KBM-7 (cell line): ENCODE measurements around the gene PXYLP1.
"Not testable (repeated sequence)": the region's sequence is repeated elsewhere in the genome, so short reads cannot be mapped to it uniquely, and the experiment has no call there.

Experiments
- DNase-seq: peaks from one replicate; pipeline ENCODE4 v3.0.0-alpha.2; 2015
- in situ Hi-C: fragments of 300-500 bp; cut with MboI; formaldehyde crosslinking; loops from 2 replicates; pipeline ENCODE4 v1.14.3; 2020; ENCODE audit warnings: low sequenced_read_pairs, low pct_unique_long_range_greater_than_20kb, mixed read lengths

PXYLP1 gene

GRCh38 chr3:141311170-141311495 lies 79.5 kb downstream of the PXYLP1 start:
- in situ Hi-C loops = no loop called here
- no peak for DNase-seq

- DNase-seq = peak; percentile 99
- in situ Hi-C loops = no loop called here
Observed at GRCh38 chr3:141311496-141312353, 80.1 kb downstream of the PXYLP1 start.

- in situ Hi-C loops = no loop called here
- no peak for DNase-seq
Observed at GRCh38 chr3:141312354-141313092, 80.9 kb downstream of the PXYLP1 start.

DNA sequence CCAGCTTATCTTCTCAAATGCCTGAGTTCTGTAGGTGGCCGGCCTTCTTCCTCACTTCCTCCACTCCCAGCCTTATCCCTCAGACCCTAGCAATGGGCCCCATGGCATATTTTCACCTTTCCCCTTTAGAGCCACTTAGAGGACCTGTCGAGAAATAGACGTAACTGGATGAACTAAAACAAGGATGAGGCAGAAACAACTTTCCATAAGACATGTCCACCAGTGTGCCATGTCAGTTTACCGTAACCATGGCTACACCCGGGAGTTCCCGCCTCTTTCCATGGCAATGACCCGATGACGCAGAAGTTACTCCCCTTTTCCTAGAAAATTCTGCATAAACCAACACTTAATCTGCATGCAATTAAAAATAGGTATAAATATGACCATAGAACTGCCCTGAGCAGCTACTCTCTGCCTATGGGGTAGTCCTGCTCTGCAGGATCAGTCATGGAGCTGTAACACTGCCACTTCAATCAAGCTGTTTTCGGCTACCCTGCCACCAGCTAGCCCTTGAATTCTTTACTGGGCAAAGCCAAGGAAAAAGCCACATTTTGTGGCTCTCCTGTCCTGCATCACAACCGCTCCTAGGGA lies 81.6 kb downstream of the PXYLP1 start:
- DNase-seq = no peak
- in situ Hi-C loops = no loop called here

DNA sequence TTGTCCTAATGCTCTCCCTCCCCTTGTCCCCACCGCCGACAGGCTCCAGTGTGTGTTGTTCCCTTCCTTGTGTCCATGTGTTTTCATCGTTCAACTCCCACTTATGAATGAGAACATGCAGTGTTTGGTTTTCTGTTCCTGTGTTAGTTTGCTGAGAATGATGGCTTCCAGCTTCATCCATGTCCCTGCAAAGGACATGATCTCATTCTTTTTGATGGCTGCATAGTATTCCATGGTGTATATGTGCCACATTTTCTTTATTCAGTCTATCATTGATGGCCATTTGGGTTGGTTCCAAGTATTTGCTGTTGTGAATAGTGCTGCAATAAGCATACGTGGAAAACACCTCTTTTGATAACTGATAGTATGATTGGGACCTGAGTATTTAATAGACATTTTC lies 82.8 kb downstream of the PXYLP1 start:
- in situ Hi-C loops, DNase-seq: not testable (repeated sequence)

DNA sequence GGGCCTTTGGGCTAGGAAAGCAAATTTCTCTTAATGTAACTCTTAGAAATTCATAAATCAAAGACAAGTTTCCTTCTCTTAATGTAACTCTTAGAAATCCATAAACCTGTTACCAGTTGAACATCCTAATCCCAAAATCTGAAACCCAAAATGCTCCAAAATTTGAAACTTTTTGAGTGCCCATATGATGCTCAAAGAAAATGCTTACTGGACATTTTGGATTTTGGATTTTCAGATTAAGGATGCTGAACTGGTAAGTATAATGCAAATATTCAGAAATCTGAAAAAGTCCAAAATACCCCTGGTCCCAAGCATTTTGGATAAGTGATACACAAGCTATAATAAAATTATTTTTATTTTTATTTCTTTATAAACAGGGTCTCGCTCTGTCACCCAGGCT lies 85.2 kb downstream of the PXYLP1 start:
- no peak for DNase-seq
- in situ Hi-C loops = no loop called here

- in situ Hi-C loops = no loop called here
Observed at GRCh38 chr3:141320399-141321108, 88.9 kb downstream of the PXYLP1 start.

GRCh38 chr3:141321109-141321497 lies 89.5 kb downstream of the PXYLP1 start:
- no peak for DNase-seq
- in situ Hi-C loops = no loop called here

More at GRCh38 chr3:141320399-141321108, 88.9 kb downstream of the PXYLP1 start:
- DNase-seq = no peak

- no peak for DNase-seq
- in situ Hi-C loops = no loop called here
Observed at GRCh38 chr3:141323936-141324704, 92.5 kb downstream of the PXYLP1 start.

GRCh38 chr3:141326123-141326522 lies 94.5 kb downstream of the PXYLP1 start:
- no peak for DNase-seq
- in situ Hi-C loops = no loop called here

GRCh38 chr3:141326626-141327025 lies 95.0 kb downstream of the PXYLP1 start:
- no peak for DNase-seq
- in situ Hi-C loops = no loop called here

- DNase-seq = no peak
- in situ Hi-C loops = no loop called here
Observed at GRCh38 chr3:141328286-141329166, 96.9 kb downstream of the PXYLP1 start.

DNA sequence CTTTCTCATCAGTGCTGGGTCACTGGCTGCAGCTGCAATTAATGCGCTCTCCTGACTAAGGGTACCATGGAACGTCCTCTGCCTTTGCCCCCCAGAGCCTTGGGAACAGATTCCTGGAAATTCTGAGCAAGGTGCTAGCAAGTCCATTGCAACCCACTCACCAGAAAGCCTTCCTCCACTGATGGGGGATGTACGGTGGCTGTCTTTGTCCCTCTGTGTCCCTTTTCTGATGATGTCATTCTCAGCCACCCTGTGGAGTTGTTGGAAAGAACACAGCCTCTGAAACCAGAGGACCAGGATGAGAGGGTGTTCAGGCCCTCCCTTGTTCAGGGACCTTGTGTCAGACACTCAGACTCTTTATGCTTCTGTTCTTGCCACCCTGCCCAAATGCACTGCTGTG lies 98.6 kb downstream of the PXYLP1 start:
- in situ Hi-C loops = no loop called here
- no peak for DNase-seq

GRCh38 chr3:141330718-141331376 lies 99.2 kb downstream of the PXYLP1 start:
- DNase-seq = no peak
- in situ Hi-C loops = no loop called here

DNA sequence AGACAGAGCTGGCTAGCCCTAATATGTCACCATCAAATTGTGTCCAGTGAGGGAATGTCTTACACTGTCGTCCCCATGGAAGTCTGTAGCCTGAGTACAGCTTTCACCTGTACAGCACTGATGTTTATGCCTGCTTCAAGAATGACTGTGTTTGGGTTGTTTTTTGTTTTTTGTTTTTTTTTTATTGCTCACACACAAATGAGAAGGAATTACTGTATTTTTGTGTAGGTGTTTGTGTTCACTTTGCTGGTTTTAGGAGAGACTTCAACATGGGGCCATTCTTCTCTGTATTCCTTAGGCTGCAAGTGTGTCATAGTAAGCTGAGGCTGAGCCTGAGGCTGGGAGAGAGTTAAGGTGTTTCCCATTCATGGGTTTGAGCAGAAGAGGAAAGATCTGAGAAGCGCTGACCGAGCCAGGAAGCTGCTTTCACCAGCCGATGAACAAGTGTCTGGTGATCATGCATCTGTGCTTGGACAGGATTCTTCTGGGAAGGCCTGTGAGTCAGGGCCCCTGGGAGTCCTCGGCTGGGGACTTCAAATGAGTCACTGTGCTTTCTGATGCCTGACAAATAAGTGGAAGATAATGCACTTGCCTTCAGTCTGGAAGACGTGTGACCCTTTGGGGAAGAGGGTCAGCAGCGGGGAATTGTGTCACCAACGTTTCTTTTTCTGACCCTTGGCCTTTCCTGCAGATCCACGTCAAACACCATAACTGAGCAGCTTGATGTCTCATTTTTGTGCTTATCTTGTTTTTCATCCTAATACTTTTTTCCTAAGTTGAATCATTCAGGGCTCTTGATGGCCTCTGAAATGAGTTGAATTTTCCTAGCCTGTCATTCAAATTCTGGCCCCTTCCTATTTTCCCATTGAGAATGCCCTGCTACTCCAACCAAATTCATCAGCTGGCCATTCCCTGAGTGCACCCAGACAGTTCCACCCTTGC lies 100.0 kb downstream of the PXYLP1 start:
- DNase-seq = no peak
- in situ Hi-C loops = no loop called here

DNA sequence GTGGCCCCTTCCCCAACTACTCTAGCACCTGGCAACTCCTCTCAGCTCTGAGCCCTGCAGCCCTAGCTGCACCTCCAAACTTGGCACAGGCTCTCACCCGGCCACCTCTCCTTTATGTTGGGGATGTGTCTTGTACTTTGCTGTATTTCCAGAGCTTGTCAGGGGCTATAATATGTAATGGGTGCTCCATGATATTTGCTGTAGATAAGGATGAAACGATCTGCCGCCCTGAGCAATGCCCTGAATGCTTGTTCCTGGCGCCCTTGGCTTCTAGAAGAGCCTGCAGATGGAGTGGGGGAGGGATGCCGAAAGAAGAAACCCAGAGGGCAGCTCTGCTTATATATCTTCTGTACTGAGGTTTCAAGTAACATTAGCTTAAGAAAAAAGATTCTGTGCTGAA lies 100.8 kb downstream of the PXYLP1 start:
- in situ Hi-C loops = no loop called here
- DNase-seq = no peak
